ENCODE results near the gene RPS15A.
"Not testable (repeated sequence)": the region's sequence is repeated elsewhere in the genome, so short reads cannot be mapped to it uniquely, and the experiment has no call there.

DNA sequence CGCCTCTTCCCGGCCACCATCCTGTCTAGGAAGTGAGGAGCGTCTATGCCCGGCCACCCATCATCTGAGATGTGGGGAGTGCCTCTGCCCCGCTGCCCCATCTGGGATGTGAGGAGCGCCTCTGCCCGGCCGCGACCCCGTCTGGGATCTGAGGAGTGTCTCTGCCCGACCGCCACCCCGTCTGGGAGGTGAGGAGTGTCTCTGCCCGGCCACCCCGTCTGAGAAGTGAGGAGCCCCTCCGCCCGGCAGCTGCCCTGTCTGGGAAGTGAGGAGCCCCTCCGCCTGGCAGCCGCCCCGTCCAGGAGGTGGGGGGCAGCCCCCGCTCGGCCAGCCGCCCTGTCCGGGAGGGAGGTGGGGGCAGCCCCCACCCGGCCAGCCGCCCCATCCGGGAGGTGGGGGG lies 55.9 kb downstream of the RPS15A start:
- TF ChIP-seq, protein P1, sequence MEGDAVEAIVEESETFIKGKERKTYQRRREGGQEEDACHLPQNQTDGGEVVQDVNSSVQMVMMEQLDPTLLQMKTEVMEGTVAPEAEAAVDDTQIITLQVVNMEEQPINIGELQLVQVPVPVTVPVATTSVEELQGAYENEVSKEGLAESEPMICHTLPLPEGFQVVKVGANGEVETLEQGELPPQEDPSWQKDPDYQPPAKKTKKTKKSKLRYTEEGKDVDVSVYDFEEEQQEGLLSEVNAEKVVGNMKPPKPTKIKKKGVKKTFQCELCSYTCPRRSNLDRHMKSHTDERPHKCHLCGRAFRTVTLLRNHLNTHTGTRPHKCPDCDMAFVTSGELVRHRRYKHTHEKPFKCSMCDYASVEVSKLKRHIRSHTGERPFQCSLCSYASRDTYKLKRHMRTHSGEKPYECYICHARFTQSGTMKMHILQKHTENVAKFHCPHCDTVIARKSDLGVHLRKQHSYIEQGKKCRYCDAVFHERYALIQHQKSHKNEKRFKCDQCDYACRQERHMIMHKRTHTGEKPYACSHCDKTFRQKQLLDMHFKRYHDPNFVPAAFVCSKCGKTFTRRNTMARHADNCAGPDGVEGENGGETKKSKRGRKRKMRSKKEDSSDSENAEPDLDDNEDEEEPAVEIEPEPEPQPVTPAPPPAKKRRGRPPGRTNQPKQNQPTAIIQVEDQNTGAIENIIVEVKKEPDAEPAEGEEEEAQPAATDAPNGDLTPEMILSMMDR (IDR thresholded peaks at IDR 0.05): not testable (repeated sequence)
- not testable (repeated sequence) for TF ChIP-seq POLR2A (IDR thresholded peaks at IDR 0.05)
